SK-N-SH (cell line): ENCODE data around the gene CFAP74. TPM values are rescaled to one million over a fixed set of nuclear protein-coding genes. Genes with fewer than 3 reads are reported as not detected.

Experiments
- CTCF ChIA-PET: fragments of 300-600, 350-600 bp; formaldehyde crosslinking; extraction: SDS; loops from one replicate; lab custom pipeline; 2021; lab: Yijun Ruan, JAX
- POLR2A ChIA-PET: fragments of 350-600 bp; sonication (Branson Sonifier 250); formaldehyde crosslinking; extraction: SDS; loops from one replicate; lab custom pipeline; 2020; ENCODE audit warnings: antibody characterized with exemption, inconsistent platforms; lab: Yijun Ruan, JAX
- DNase-seq: peaks from one replicate; pipeline ENCODE4 v3.0.0; 2012
- H2AFZ ChIP-seq: fragments of 200-600 bp; sonication (generic); 2 replicates; pipeline ENCODE4 v1.8.1; 2016; ENCODE audit warnings: antibody characterized with exemption, mild to moderate bottlenecking, low read depth
- H3F3A ChIP-seq: fragments of 200-600 bp; sonication (generic); replicated peaks from 2 replicates; pipeline ENCODE3; 2016; ENCODE audit warnings: antibody characterized with exemption, mild to moderate bottlenecking; ENCODE audit not compliant: insufficient read depth
- H3K27ac ChIP-seq, 2 experiments: fragments of 200-500 bp in 1 of 2; fragments of 200-600 bp in 1 of 2; sonication (Bioruptor generic) in 1 of 2; sonication (generic), shearing (Covaris generic) in 1 of 2; 2 replicates each; pipeline versions ENCODE4 v1.5.1 to v1.6.1; 2014 to 2016; ENCODE audit warnings: low read depth in 2 of 2, inconsistent platforms in 1 of 2, low read length in 1 of 2, mild to moderate bottlenecking in 1 of 2, mixed read lengths in 1 of 2
- H3K27me3 ChIP-seq: fragments of 200-600 bp; sonication (generic), shearing (Covaris generic); 2 replicates; pipeline ENCODE4 v1.6.1; 2016; ENCODE audit warnings: mixed run types; ENCODE audit not compliant: insufficient read depth
- H3K36me3 ChIP-seq, 2 experiments: fragments of 200-500 bp in 1 of 2; fragments of 200-600 bp in 1 of 2; sonication (Bioruptor generic) in 1 of 2; sonication (generic) in 1 of 2; replicated peaks in 1 of 2; 2 replicates each; pipeline versions ENCODE3 to v1.5.1; 2014 to 2016; ENCODE audit warnings: low read length in 1 of 2, mild to moderate bottlenecking in 1 of 2; ENCODE audit not compliant: insufficient read depth in 2 of 2, control insufficient read depth in 1 of 2
- H3K4me1 ChIP-seq, 2 experiments: fragments of 200-500 bp in 1 of 2; fragments of 200-600 bp in 1 of 2; sonication (Bioruptor generic) in 1 of 2; sonication (generic), shearing (Covaris generic) in 1 of 2; 2 replicates each; pipeline versions ENCODE4 v1.5.1 to v1.6.1; 2014 to 2016; ENCODE audit warnings: low read depth in 1 of 2, low read length in 1 of 2, mixed run types in 1 of 2; ENCODE audit not compliant: insufficient read depth in 2 of 2, control insufficient read depth in 1 of 2
- H3K4me2 ChIP-seq: fragments of 200-600 bp; sonication (generic), shearing (Covaris generic); 2 replicates; pipeline ENCODE4 v1.6.1; 2017; ENCODE audit warnings: mixed run types
- H3K4me3 ChIP-seq, 2 experiments: fragments of 200-500 bp in 1 of 2; fragments of 200-600 bp in 1 of 2; sonication (Bioruptor generic) in 1 of 2; sonication (generic), shearing (Covaris generic) in 1 of 2; 2 replicates each; pipeline versions ENCODE4 v1.5.1 to v1.8.1; 2014 to 2016; ENCODE audit warnings: low read depth in 2 of 2, inconsistent platforms in 1 of 2, low read length in 1 of 2, mild to moderate bottlenecking in 1 of 2, mixed read lengths in 1 of 2, moderate library complexity in 1 of 2
- H3K79me2 ChIP-seq: fragments of 200-600 bp; sonication (generic); 2 replicates; pipeline ENCODE4 v1.8.1; 2017; ENCODE audit warnings: mild to moderate bottlenecking; ENCODE audit not compliant: insufficient read depth
- H3K9ac ChIP-seq: fragments of 200-600 bp; sonication (generic); 2 replicates; pipeline ENCODE4 v1.6.1; 2017; ENCODE audit warnings: mixed run types
- H3K9me2 ChIP-seq: fragments of 200-600 bp; sonication (generic); 2 replicates; pipeline ENCODE4 v1.6.1; 2017; ENCODE audit warnings: mixed run types
- H3K9me3 ChIP-seq: fragments of 200-600 bp; sonication (generic); 2 replicates; pipeline ENCODE4 v1.6.1; 2017; ENCODE audit warnings: mixed run types, mild to moderate bottlenecking, moderate library complexity
- H4K20me1 ChIP-seq: fragments of 200-600 bp; sonication (generic); 2 replicates; pipeline ENCODE4 v1.6.1; 2017; ENCODE audit warnings: mild to moderate bottlenecking, mixed run types; ENCODE audit not compliant: insufficient read depth
- CHD2 ChIP-seq: fragments of 150-350 bp; IDR thresholded peaks from 2 replicates; pipeline ENCODE4 v1.6.1; 2018; ENCODE audit warnings: low read length; ENCODE audit not compliant: partially characterized antibody
- EZH2phosphoT487 ChIP-seq: fragments of 200-600 bp; sonication (generic); IDR thresholded peaks from 2 replicates; pipeline ENCODE4 v1.6.1; 2017; ENCODE audit warnings: low read depth, mixed run types, mild to moderate bottlenecking, antibody characterized with exemption, moderate library complexity, borderline replicate concordance
- FOSL2 ChIP-seq: IDR thresholded peaks from 2 replicates; pipeline ENCODE4 v1.4.0; 2012; ENCODE audit warnings: low read depth, mild to moderate bottlenecking, moderate library complexity, borderline replicate concordance
- GATA2 ChIP-seq: sonication (generic); formaldehyde crosslinking; IDR thresholded peaks from 2 replicates; pipeline ENCODE4 v1.5.0; 2020; ENCODE audit warnings: mild to moderate bottlenecking, missing genetic modification reagents
- MEF2A ChIP-seq: IDR thresholded peaks from 2 replicates; pipeline ENCODE4 v1.4.0; 2012; ENCODE audit warnings: low read depth, borderline replicate concordance
- MXI1 ChIP-seq: IDR thresholded peaks from 2 replicates; pipeline ENCODE4 v1.6.1; 2012; ENCODE audit warnings: mild to moderate bottlenecking, low read depth, low read length, improper control_type of control experiment
- NRF1 ChIP-seq: IDR thresholded peaks from 2 replicates; pipeline ENCODE4 v1.6.1; 2012; ENCODE audit warnings: low read depth, mild to moderate bottlenecking, low read length
- RCOR1 ChIP-seq: fragments of 150-350 bp; IDR thresholded peaks from 2 replicates; pipeline ENCODE4 v1.6.1; 2017; ENCODE audit warnings: antibody characterized with exemption, low read length
- SMC3 ChIP-seq: IDR thresholded peaks from 2 replicates; pipeline ENCODE4 v1.6.1; 2012; ENCODE audit warnings: low read depth, low read length, improper control_type of control experiment
- TAF1 ChIP-seq: IDR thresholded peaks from 2 replicates; pipeline ENCODE4 v1.6.1; 2012; ENCODE audit warnings: low read depth, mild to moderate bottlenecking, low read length, moderate library complexity, borderline replicate concordance
- TEAD4 ChIP-seq: IDR thresholded peaks from 2 replicates; pipeline ENCODE4 v1.4.0; 2012; ENCODE audit warnings: mild to moderate bottlenecking, borderline replicate concordance; ENCODE audit not compliant: insufficient read depth
- WGBS: methylation state at CpG from one replicate; pipeline ENCODE4 v1.1.6; 2017; ENCODE audit warnings: low lambda C conversion rate; 5-methylcytosine and 5-hydroxymethylcytosine counted together
- polyA plus RNA-seq, 3 experiments: library from polyadenylated mRNA; depleted of rRNA; stranded (reverse); fragments of >200 nt; gene quantifications; 2 replicates each; pipeline ENCODE4 v1.2.3, GENCODE V29; 2012
- TF ChIP-seq, protein P1 (sequence below): fragments of 150-350 bp; IDR thresholded peaks from 2 replicates; pipeline ENCODE4 v1.6.1; 2016; ENCODE audit warnings: mild to moderate bottlenecking, low read depth, low read length
- TF ChIP-seq, protein P2 (sequence below): fragments of 150-350 bp; IDR thresholded peaks from 2 replicates; pipeline ENCODE4 v1.6.1; 2017; ENCODE audit warnings: antibody characterized with exemption, low read length, low read depth, borderline replicate concordance
- TF ChIP-seq, protein P3 (sequence below): IDR thresholded peaks from 2 replicates; pipeline ENCODE4 v1.6.1; 2012; ENCODE audit warnings: mild to moderate bottlenecking, low read depth, low read length, moderate library complexity
- TF ChIP-seq, protein P4 (sequence below): IDR thresholded peaks from 2 replicates; pipeline ENCODE4; 2012
- TF ChIP-seq, protein P5 (sequence below): IDR thresholded peaks from 2 replicates; pipeline ENCODE4 v1.4.0; 2012; ENCODE audit warnings: low read depth, borderline replicate concordance

Gene CFAP74
- polyA plus RNA-seq, 1 of the 3 experiments (the other 2 are of a cell fraction) = not detected

DNA sequence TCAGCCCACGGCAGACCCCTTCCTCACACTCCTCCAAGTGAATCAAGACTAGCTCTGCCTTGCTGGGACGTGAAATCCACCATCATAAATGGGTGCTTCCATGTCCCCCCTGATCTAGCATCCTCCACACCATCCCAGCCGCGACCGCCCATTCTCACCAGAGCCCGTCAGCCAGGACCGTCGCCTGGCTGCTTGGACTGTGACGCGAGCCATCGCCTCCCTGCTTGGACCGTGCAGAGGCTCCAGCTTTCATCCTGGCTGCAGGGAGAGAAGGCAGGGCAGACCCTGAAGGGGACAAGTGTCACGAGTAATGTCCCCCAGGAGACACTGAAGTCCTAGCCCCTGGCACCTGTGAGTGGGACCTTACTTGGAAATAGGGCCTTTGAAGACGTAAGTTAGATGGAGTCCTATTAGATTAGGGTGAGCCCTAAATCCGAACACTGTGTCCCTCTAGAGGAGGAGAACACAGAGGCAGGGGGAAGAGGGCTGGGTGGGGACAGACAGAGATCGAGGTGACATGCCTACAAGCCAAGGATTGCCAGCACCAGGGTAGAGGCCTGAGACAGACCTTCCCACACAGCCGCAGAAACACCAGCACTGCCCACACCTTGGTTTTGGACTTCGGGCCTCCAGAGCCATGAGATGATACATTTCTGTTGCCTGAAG lies 33.9 kb upstream of the CFAP74 start:
- H4K20me1 ChIP-seq = no peaks in the 10 kb centered on the region
- no peak overlapping the region for H3K9ac ChIP-seq
- TF ChIP-seq MXI1 = no peak
- no peak for TF ChIP-seq MEF2A
- TF ChIP-seq, protein P1, sequence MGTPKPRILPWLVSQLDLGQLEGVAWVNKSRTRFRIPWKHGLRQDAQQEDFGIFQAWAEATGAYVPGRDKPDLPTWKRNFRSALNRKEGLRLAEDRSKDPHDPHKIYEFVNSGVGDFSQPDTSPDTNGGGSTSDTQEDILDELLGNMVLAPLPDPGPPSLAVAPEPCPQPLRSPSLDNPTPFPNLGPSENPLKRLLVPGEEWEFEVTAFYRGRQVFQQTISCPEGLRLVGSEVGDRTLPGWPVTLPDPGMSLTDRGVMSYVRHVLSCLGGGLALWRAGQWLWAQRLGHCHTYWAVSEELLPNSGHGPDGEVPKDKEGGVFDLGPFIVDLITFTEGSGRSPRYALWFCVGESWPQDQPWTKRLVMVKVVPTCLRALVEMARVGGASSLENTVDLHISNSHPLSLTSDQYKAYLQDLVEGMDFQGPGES = no peak
- TF ChIP-seq EZH2phosphoT487 = no peak
- TF ChIP-seq TEAD4 = no peak
- no peak for TF ChIP-seq NRF1
- TF ChIP-seq, protein P2, sequence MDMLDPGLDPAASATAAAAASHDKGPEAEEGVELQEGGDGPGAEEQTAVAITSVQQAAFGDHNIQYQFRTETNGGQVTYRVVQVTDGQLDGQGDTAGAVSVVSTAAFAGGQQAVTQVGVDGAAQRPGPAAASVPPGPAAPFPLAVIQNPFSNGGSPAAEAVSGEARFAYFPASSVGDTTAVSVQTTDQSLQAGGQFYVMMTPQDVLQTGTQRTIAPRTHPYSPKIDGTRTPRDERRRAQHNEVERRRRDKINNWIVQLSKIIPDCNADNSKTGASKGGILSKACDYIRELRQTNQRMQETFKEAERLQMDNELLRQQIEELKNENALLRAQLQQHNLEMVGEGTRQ = no peak
- no peak for TF ChIP-seq RCOR1
- no peak for TF ChIP-seq GATA2 (CRISPR knock-in tag)
- TF ChIP-seq FOSL2 = no peak
- TF ChIP-seq SMC3 = no peak
- TF ChIP-seq, protein P3, sequence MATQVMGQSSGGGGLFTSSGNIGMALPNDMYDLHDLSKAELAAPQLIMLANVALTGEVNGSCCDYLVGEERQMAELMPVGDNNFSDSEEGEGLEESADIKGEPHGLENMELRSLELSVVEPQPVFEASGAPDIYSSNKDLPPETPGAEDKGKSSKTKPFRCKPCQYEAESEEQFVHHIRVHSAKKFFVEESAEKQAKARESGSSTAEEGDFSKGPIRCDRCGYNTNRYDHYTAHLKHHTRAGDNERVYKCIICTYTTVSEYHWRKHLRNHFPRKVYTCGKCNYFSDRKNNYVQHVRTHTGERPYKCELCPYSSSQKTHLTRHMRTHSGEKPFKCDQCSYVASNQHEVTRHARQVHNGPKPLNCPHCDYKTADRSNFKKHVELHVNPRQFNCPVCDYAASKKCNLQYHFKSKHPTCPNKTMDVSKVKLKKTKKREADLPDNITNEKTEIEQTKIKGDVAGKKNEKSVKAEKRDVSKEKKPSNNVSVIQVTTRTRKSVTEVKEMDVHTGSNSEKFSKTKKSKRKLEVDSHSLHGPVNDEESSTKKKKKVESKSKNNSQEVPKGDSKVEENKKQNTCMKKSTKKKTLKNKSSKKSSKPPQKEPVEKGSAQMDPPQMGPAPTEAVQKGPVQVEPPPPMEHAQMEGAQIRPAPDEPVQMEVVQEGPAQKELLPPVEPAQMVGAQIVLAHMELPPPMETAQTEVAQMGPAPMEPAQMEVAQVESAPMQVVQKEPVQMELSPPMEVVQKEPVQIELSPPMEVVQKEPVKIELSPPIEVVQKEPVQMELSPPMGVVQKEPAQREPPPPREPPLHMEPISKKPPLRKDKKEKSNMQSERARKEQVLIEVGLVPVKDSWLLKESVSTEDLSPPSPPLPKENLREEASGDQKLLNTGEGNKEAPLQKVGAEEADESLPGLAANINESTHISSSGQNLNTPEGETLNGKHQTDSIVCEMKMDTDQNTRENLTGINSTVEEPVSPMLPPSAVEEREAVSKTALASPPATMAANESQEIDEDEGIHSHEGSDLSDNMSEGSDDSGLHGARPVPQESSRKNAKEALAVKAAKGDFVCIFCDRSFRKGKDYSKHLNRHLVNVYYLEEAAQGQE = no peak
- TF ChIP-seq TAF1 = no peak
- TF ChIP-seq, protein P4, sequence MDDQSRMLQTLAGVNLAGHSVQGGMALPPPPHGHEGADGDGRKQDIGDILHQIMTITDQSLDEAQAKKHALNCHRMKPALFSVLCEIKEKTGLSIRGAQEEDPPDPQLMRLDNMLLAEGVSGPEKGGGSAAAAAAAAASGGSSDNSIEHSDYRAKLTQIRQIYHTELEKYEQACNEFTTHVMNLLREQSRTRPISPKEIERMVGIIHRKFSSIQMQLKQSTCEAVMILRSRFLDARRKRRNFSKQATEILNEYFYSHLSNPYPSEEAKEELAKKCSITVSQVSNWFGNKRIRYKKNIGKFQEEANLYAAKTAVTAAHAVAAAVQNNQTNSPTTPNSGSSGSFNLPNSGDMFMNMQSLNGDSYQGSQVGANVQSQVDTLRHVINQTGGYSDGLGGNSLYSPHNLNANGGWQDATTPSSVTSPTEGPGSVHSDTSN = no peak
- TF ChIP-seq, protein P5, sequence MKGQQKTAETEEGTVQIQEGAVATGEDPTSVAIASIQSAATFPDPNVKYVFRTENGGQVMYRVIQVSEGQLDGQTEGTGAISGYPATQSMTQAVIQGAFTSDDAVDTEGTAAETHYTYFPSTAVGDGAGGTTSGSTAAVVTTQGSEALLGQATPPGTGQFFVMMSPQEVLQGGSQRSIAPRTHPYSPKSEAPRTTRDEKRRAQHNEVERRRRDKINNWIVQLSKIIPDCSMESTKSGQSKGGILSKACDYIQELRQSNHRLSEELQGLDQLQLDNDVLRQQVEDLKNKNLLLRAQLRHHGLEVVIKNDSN = no peak
- no peak for TF ChIP-seq CHD2
- no peak overlapping the region for H2AFZ ChIP-seq
- H3K4me2 ChIP-seq = no peak overlapping the region
- no peaks in the 10 kb centered on the region for H3K36me3 ChIP-seq
- ChIA-PET POLR2A (no interaction called here), CTCF (interaction anchor here (1.2 to 1.8 kb wide), 4 partner anchors 18 to 93 kb away, joined by 3 to 5 read pairs (median 5); partner anchors contain the start of gene GABRD)
- WGBS = 48% methylated on average over 6 of the region's 18 CpGs
- DNase-seq = no peak
- H3K9me3 ChIP-seq = no peaks in the 10 kb centered on the region
- peaks cover 0 to 12% of the 10 kb centered on the region in 2 experiments; a peak in 1 of 4 replicates for H3K4me1 ChIP-seq
- no peak overlapping the region for H3K27ac ChIP-seq
- no peaks in the 10 kb centered on the region for H3K9me2 ChIP-seq
- H3F3A ChIP-seq = no peaks in the 10 kb centered on the region
- H3K4me3 ChIP-seq = no peak overlapping the region
- H3K27me3 ChIP-seq = no peaks in the 10 kb centered on the region
- H3K79me2 ChIP-seq = no peaks in the 10 kb centered on the region
